HG03442 (cell line): ENCODE measurements around the gene BCL2L1.

Experiments
- ATAC-seq: cut with Tn5 transposase; IDR thresholded peaks from one replicate; pipeline ENCODE4 v1.9.1; 2021; ENCODE audit warnings: mild to moderate bottlenecking, moderate library complexity; ENCODE audit not compliant: unreplicated experiment

The BCL2L1 gene

GRCh38 chr20:31710423-31711108, 12.1 kb downstream of the BCL2L1 start:
- no peak for ATAC-seq

- ATAC-seq: no peak
Measured at GRCh38 chr20:31709939-31710338, 12.7 kb downstream of the BCL2L1 start.

- no peak for ATAC-seq
Measured at GRCh38 chr20:31708736-31709534, 13.7 kb downstream of the BCL2L1 start.

- ATAC-seq: no peak
Measured at GRCh38 chr20:31707994-31708735, 14.5 kb downstream of the BCL2L1 start.

GRCh38 chr20:31707258-31707615, 15.4 kb downstream of the BCL2L1 start:
- ATAC-seq: no peak

- ATAC-seq: no peak
Measured at GRCh38 chr20:31706607-31707257, 15.9 kb downstream of the BCL2L1 start.

GRCh38 chr20:31705598-31706597, 16.8 kb downstream of the BCL2L1 start:
- ATAC-seq: peak; percentile 77

GRCh38 chr20:31705191-31705590, 17.5 kb downstream of the BCL2L1 start:
- no peak for ATAC-seq

GRCh38 chr20:31704225-31705119, 18.2 kb downstream of the BCL2L1 start:
- ATAC-seq: no peak

- no peak for ATAC-seq
Measured at GRCh38 chr20:31701591-31701990, 21.1 kb downstream of the BCL2L1 start.

GRCh38 chr20:31700747-31701146, 21.9 kb downstream of the BCL2L1 start:
- no peak for ATAC-seq

- no peak for ATAC-seq
Measured at GRCh38 chr20:31699801-31700728, 22.6 kb downstream of the BCL2L1 start.

- peak; percentile 97 for ATAC-seq
Measured at GRCh38 chr20:31698803-31699718, 23.6 kb downstream of the BCL2L1 start.

GRCh38 chr20:31698243-31698802, 24.3 kb downstream of the BCL2L1 start:
- no peak for ATAC-seq

- no peak for ATAC-seq
Measured at GRCh38 chr20:31695849-31696804, 26.5 kb downstream of the BCL2L1 start.
